Kasumi-1 (cell line): ENCODE measurements around the gene SERPINE2.
A peak's percentile ranks its signal among the peaks of the same experiment; 100 is the strongest.
"Not testable (repeated sequence)": the region's sequence is repeated elsewhere in the genome, so short reads cannot be mapped to it uniquely, and the experiment has no call there.

Experiments used
- DNase-seq, 2 experiments: peaks; one replicate each; lab custom pipeline; 2025; lab: John Stamatoyannopoulos, UW

SERPINE2 gene

GRCh38 chr2:223943135-223943534 lies 96.0 kb downstream of the SERPINE2 start:
- DNase-seq, result no peak

GRCh38 chr2:223941579-223942277 lies 97.4 kb downstream of the SERPINE2 start:
- DNase-seq, result no peak

- DNase-seq, result not testable (repeated sequence)
These were observed 99.6 kb downstream of the SERPINE2 start for GRCh38 chr2:223939438-223939837.

- DNase-seq, result no peak
These were observed 101.6 kb downstream of the SERPINE2 start for GRCh38 chr2:223937535-223937934.

GRCh38 chr2:223936862-223937326 lies 102.2 kb downstream of the SERPINE2 start:
- DNase-seq, result no peak

GRCh38 chr2:223935459-223936125 lies 103.5 kb downstream of the SERPINE2 start:
- DNase-seq, result no peak

GRCh38 chr2:223934870-223935269 lies 104.2 kb downstream of the SERPINE2 start:
- no peak for DNase-seq

GRCh38 chr2:223932816-223933800 lies 106.0 kb downstream of the SERPINE2 start:
- DNase-seq, result no peak

GRCh38 chr2:223930103-223930976 lies 108.7 kb downstream of the SERPINE2 start:
- no peak for DNase-seq

GRCh38 chr2:223929571-223930102 lies 109.4 kb downstream of the SERPINE2 start:
- peak; percentile 7 to 27 for DNase-seq

- no peak for DNase-seq
These were observed 110.7 kb downstream of the SERPINE2 start for GRCh38 chr2:223928113-223929006.

GRCh38 chr2:223925106-223925505 lies 114.0 kb downstream of the SERPINE2 start:
- no peak for DNase-seq
